Lower leg skin (tissue), 3 donors: Measurements from ENCODE around the gene EIF4H.
"Not testable (repeated sequence)": the region's sequence is repeated elsewhere in the genome, so short reads cannot be mapped to it uniquely, and the experiment has no call there.

Experiments used
- CTCF ChIP-seq, 3 donors: fragments of 450-650 bp; IDR thresholded peaks; one replicate each; pipeline ENCODE4 v1.5.1; 2016; ENCODE audit warnings: antibody characterized with exemption in 3 of 3, mild to moderate bottlenecking in 3 of 3, moderate library complexity in 2 of 3
- POLR2A ChIP-seq, 2 donors: fragments of 450-650 bp; IDR thresholded peaks; one replicate each; pipeline ENCODE4 v1.6.1; 2016 to 2017; ENCODE audit warnings: antibody characterized with exemption in 2 of 2, mild to moderate bottlenecking in 1 of 2, moderate library complexity in 1 of 2

DNA sequence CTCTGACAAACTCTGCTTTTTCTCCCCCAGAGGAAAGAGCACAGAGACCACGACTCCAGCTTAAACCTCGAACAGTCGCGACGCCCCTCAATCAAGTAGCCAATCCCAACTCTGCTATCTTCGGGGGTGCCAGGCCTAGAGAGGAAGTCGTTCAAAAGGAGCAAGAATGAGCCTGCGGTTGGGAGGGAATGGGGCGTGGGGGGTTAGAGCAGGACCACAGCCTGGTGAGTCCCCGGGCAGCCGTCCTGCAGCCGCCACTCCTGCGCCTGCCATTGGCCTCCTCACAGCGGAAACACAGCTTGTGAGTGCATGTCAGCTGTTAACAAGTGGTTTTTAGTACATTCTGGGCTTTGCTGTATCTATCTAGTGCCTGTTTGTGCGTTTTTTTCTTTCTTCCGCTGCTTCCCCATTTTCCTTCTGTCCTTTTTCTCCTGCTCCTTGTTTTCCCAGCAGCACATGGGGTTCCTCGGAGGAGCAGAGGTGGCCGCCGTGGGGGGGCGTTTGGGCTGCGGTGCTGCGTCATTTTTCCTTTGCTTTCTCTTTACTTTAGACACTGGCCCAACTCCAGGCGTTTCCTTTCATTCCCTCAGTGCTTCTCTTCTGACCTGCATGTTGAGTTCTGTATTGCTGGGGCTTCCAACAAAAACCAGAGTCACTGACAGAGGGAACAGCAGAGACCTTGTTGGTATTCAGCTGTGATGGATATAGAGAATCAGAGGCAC lies 21.1 kb downstream of the EIF4H start:
- not testable (repeated sequence) for TF ChIP-seq POLR2A, CTCF (IDR thresholded peaks at IDR 0.05)
